Measurements from ENCODE around the gene SSX7.

DNA sequence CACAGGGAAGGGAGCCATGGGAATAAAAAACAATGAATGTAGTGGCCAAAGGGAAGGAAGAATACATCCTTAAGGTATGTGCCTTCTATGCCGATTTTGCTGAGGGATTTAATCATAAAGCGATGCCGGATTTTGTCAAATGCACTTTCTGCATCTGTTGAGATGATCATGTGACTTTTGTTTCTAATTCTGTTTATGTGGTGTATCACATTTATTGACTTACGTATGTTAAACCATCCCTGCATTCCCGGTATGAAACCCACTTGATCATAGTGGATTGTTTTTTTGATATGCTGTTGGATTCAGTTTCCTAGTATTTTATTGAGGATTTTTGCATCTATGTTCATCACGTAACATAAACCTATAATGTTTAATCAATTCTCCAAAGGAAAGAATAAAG, 60.0 kb downstream of the SSX7 start:
- no peak for TF ChIP-seq CTCF (IDR thresholded peaks at IDR 0.05)
- TF ChIP-seq POLR2A (IDR thresholded peaks at IDR 0.05), result no peak
- no peak for TF ChIP-seq POLR2AphosphoS5 (IDR thresholded peaks at IDR 0.05)

Measured in prostate gland (tissue), 2 donors.